ENCODE measurements around the gene PAQR3. TPM values are rescaled to one million over a fixed set of nuclear protein-coding genes. Genes with fewer than 3 reads are reported as not detected.

Gene PAQR3, protein sequence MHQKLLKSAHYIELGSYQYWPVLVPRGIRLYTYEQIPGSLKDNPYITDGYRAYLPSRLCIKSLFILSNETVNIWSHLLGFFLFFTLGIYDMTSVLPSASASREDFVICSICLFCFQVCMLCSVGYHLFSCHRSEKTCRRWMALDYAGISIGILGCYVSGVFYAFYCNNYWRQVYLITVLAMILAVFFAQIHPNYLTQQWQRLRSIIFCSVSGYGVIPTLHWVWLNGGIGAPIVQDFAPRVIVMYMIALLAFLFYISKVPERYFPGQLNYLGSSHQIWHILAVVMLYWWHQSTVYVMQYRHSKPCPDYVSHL
- total RNA-seq = 7.2 TPM

GRCh38 chr4:78938868-78939666 is at the start of gene PAQR3:
PAQR3 (minus strand) TSS chr4:78939438; CDS start chr4:78939224, 214 bp downstream.
- DNase-seq (ENCODE audit: low spot score) (peak; percentile 86), ATAC-seq (peak; percentile 98)

DNA sequence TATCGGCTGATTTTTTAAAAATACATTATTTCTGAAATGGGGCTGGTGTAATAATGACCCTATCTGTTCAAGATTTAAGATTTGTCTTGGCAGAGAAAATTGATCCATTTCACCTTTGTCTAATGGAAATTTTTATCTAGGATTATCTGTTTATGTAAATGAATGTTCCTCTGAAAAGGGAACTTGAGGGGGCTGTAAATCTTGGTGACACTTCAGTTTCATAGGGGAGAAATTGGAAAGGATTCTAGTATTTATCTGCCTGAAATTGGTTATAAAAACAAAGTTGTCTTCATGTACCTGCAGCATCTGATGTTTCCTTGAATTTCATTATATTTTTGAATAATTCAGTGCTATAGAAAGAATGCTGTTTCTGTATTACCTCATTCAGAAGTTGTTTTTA is 48.4 kb upstream of the PAQR3 start:
- ATAC-seq = no peak
- DNase-seq (ENCODE audit: low spot score) = no peak

DNA sequence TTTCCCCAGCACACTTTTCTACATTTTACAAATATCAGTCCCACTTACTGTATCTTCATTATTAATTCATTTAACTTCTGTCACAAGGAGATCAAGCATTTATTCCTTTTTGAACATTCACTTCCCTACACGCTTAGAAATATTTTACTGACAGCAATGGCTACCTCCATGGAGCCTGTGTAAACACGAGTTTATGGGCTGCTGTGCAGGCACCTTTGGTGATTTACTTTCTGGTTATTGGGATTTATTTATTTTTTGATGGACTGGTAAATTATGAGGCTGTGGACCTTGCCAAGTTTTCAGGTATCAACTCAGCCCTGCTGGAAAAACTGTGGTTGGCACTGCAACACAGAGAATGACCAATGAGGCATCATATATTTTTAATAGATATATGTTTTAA is 45.4 kb upstream of the PAQR3 start:
- no peak for DNase-seq (ENCODE audit: low spot score)
- ATAC-seq = no peak

DNA sequence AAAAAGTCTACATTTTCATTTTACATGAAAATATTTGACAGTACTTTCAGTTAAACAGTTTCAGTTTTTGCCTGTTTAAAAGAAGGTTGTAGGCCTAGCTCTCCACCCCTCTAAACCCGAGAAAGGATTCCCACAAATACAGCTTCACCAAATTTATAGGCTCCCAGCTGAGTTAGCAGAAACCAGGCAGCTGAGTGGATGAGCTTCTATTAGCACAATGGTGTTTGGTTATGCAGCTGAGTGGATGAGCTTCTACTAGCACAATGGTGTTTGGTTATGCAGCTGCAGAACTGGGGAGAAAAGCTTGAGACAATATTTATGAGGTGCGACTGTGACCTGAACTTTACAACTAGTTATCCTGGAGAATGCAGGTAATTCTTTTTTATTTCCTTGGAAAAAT is 36.6 kb upstream of the PAQR3 start:
- DNase-seq (ENCODE audit: low spot score) = no peak
- ATAC-seq = no peak

DNA sequence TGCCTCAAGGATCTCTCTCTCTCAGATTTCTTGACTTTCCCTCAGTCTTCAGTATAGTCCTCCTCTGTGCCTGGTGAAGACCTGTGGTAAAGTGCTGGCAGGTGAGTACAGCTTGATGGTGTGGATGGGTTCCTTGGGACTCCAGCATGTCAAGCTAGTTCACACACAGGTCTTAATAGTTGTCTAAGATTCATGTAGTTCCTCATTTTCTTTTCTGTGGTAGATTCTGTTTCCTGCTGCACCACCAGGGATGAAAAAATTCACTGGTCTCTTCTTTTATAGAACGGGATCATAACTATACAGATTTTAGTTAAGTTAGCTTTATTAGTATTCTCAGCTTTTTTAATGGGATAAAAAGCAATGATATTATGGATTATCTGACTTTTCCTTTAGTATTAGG is 32.5 kb upstream of the PAQR3 start:
- no peak for DNase-seq (ENCODE audit: low spot score)
- ATAC-seq = no peak

DNA sequence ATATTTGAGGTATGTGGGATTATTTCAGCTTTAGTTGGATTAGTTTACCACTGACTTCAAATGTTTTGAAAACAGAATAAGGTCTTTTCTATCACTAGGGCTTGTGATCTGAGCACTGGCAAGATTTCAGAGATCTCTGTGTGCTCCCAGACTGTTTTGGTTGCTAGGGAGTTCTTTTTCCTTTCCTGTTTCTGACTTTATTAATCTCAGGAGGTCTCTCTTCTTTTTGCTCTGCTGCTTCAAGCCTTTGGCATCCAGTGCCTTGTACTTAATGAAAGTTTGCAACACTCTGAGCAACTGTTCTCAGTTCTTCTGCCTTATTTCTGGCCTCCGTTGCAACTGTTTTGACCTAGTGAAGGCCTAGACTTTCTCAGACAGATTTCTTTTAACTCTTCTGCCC is 32.1 kb upstream of the PAQR3 start:
- ATAC-seq = no peak

GRCh38 chr4:78962597-78963115 is 23.4 kb upstream of the PAQR3 start:
- no peak for ATAC-seq
- DNase-seq (ENCODE audit: low spot score) = no peak

More for the DNA sequence above, 32.1 kb upstream of the PAQR3 start:
- DNase-seq (ENCODE audit: low spot score) = no peak

DNA sequence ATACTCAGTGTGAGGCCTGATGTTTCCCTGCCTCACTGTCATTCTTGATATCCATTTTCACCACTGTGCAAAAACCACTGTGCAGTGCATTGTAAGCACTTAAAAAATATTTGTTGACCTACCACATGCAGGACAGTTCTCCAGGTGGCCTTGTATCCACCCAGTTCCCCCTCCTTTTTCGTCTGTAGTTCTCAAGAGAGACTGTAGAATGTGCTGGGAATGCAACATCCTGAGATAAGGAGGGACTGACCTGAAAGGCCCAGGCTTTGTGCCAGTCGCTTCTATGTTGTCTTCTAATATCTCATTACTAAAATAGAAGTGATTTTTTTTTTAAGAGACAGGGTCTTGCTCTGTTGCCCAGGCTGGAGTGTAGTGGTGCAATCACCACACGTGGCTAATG is 21.7 kb upstream of the PAQR3 start:
- ATAC-seq = no peak
- DNase-seq (ENCODE audit: low spot score) = no peak

GRCh38 chr4:78956975-78957374 is 17.7 kb upstream of the PAQR3 start:
- no peak for ATAC-seq
- no peak for DNase-seq (ENCODE audit: low spot score)

- DNase-seq (ENCODE audit: low spot score) = no peak
- no peak for ATAC-seq
These were observed 14.8 kb upstream of the PAQR3 start for GRCh38 chr4:78953769-78954666.

- ATAC-seq = no peak
- DNase-seq (ENCODE audit: low spot score) = no peak
These were observed 14.0 kb upstream of the PAQR3 start for GRCh38 chr4:78953231-78953630.

DNA sequence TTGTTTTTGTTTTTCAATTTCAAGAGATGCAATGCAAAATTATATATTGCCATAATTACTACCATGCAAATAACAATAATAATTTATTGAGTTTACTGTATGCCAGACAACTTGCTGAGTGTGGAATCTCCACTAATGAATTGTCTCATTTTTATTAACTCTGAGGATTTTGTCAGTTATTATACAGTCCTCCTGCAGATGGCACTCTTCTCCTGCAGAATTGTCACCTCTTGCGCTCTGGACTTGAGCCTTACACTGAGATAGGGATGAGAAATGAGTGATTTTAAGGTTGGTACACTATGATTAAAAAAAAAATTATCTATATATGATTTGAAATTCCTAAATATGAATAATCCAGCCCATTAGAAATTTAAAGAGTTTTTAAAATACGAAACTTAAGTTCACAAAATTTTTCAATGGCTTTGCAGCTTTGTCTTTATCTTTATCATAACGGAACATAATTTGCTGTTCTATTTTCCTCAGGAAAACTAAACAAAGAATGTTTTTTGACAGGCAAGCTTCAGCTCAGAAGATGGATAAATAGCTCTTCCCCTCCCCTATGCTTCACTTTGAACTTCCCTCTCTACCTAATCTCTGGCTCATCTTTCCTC is 12.7 kb upstream of the PAQR3 start:
- ATAC-seq (peak; percentile 93), DNase-seq (ENCODE audit: low spot score) (no peak)

DNA sequence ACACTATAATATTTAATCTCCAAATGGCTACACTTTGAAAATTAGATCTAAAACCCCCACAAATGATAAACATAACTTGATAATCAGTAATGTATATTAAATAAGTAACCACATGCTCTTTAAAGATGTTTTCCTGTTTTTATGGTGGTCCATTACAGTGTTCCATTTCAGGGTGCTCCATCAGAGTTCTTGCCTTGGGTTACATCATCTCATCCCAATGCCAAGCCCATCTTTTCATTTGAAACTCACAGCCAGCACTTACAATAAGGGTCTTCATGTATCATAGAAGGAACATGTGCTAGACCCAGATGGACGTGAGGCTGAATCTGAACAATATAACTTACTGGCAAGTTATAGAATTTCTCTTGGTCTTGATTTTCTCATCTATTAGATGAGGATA is 10.5 kb upstream of the PAQR3 start:
- no peak for ATAC-seq
- DNase-seq (ENCODE audit: low spot score) = no peak

DNA sequence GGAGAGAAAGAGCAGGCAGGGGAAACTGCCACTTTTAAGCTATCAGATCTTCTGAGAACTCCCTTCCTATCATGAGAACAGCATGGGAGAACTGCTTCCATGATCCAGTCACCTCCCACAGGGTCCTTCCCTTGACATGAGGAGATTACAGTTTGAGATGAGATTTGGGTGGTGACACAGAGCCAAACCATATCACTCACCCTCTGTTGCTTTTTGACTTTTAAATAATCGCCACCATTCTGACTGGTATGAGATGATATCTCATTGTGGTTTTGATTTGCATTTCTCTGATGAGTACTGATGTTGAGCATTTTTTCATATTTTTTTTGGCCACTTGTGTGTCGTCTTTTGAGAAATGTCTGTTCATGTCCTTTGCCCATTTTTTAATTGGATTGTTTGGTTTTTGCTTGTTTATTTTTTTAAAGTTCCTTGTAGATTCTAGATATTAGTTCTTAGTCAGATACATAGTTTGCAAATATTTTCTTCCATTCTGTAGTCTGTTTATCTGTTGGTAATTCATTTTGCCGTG is 6.5 kb upstream of the PAQR3 start:
- DNase-seq (ENCODE audit: low spot score) = no peak
- ATAC-seq = no peak

- ATAC-seq (no peak), DNase-seq (ENCODE audit: low spot score) (no peak)
These were observed 5.1 kb upstream of the PAQR3 start for GRCh38 chr4:78944381-78944780.

DNA sequence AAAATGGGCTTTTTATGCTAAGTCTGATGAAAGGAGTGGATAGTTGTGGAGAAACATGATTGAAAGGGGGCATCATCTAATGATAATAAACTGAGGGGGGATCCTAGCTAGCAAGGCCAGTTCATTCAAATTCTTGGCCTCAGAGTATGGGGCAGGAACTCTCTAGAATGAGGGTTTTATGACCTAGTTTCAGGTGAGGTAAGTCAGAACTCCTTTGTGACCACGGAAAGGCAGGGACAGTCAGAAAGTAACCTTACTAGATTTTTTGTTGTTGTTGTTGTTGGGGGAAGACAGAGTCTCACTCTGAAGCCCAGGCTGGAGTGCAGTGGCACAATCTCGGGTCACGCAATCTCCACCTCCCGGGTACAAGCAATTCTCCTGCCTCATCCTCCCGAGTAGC is 1.5 kb upstream of the PAQR3 start:
- ATAC-seq = no peak
- no peak for DNase-seq (ENCODE audit: low spot score)

DNA sequence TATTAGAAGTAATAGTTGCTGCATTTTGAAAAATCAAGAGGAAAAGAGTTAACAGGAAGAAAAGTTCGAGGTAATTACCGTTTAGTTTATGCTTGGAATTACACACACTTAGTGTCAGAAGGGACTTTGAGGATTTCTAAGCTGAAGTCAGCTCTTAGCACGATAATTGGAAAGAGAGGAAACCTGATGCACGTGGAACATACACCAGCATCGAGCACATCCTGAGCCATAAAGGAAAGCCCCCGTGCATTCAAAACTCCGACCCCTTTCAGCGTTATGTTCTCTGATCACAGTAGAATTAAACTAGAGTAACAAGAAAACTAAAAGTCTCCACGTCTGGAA is 400 bp upstream of the PAQR3 start:
- DNase-seq (ENCODE audit: low spot score) (no peak), ATAC-seq (no peak)

DNA sequence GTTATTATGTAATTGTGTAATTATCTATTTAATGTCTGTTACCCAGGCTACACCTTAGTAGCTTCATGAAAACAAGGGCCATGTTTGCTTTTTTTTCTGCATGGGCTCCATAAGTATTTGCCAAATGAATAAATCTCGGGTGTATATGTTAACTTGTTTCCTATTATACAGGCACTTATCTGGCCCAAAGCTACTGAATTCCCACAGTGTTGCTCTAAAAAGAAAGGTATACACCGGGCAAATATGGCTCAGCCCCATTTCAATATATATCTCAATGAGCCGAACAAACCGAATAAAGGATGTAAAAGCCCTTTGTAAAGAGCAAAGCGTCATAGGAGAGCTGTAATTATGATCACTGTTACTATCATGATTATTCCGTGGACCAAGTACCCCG is 767 bp downstream of the PAQR3 start:
- ATAC-seq (no peak), DNase-seq (ENCODE audit: low spot score) (no peak)

- DNase-seq (ENCODE audit: low spot score) (no peak), ATAC-seq (no peak)
These were observed 1.4 kb downstream of the PAQR3 start for GRCh38 chr4:78937837-78938236.

DNA sequence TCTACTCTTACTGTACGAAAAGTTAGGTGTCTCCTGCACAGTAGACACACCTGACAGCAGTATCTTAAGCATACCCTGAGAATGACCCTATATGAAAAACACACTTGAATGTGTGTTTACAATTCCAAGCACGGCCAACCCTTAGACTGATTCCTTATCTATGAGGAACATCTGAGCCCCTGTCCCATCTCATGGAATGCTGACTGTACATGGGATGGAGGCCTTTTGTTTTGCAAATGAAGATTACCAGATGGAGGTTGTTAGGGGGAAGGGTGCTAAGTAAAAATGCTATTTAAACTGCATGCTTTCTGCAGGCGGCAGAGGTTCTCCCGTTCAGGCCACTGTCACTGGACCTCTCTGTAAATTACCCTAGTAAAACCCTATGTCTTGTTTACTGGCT is 2.2 kb downstream of the PAQR3 start:
- no peak for ATAC-seq
- DNase-seq (ENCODE audit: low spot score) = no peak
